NCI-H1417 treated with DMSO at 0.1 percent for 48 hours (cell line): Measurements from ENCODE around the gene KAZN.

Experiments
- DNase-seq: peaks from one replicate; lab custom pipeline; 2025; lab: John Stamatoyannopoulos, UW

The KAZN gene

GRCh38 chr1:14983277-14983676 is 384.8 kb downstream of the KAZN start:
- no peak for DNase-seq

- no peak for DNase-seq
These were observed 387.7 kb downstream of the KAZN start for GRCh38 chr1:14986168-14986567.

GRCh38 chr1:14987829-14988603 is 389.5 kb downstream of the KAZN start:
- no peak for DNase-seq

GRCh38 chr1:14988636-14989035 is 390.2 kb downstream of the KAZN start:
- DNase-seq, result no peak

- DNase-seq, result no peak
These were observed 391.6 kb downstream of the KAZN start for GRCh38 chr1:14989931-14990728.

GRCh38 chr1:14993414-14993813 is 394.9 kb downstream of the KAZN start:
- DNase-seq, result no peak

- DNase-seq, result no peak
These were observed 395.7 kb downstream of the KAZN start for GRCh38 chr1:14994148-14994547.

- no peak for DNase-seq
These were observed 396.5 kb downstream of the KAZN start for GRCh38 chr1:14994841-14995437.

- DNase-seq, result no peak
These were observed 397.9 kb downstream of the KAZN start for GRCh38 chr1:14996133-14997050.

- DNase-seq, result no peak
These were observed 399.3 kb downstream of the KAZN start for GRCh38 chr1:14997646-14998276.

GRCh38 chr1:14999441-14999840 is 401.0 kb downstream of the KAZN start:
- no peak for DNase-seq

- no peak for DNase-seq
These were observed 401.5 kb downstream of the KAZN start for GRCh38 chr1:15000030-15000429.

- DNase-seq, result no peak
These were observed 402.2 kb downstream of the KAZN start for GRCh38 chr1:15000671-15001070.

GRCh38 chr1:15001317-15001915 is 402.9 kb downstream of the KAZN start:
- DNase-seq, result no peak

GRCh38 chr1:15002325-15002724 is 403.8 kb downstream of the KAZN start:
- DNase-seq, result no peak

- no peak for DNase-seq
These were observed 405.9 kb downstream of the KAZN start for GRCh38 chr1:15004396-15004795.

GRCh38 chr1:15005116-15005515 is 406.6 kb downstream of the KAZN start:
- DNase-seq, result no peak

GRCh38 chr1:15007368-15007767 is 408.9 kb downstream of the KAZN start:
- no peak for DNase-seq

- no peak for DNase-seq
These were observed 409.4 kb downstream of the KAZN start for GRCh38 chr1:15007842-15008241.

GRCh38 chr1:15008783-15009729 is 410.6 kb downstream of the KAZN start:
- DNase-seq, result no peak
